Stomach (tissue), 4 donors: ENCODE data around the gene SLC24A4.
A peak's percentile ranks its signal among the peaks of the same experiment; 100 is the strongest.

Source experiments
- POLR2A ChIP-seq, 4 donors: fragments of 450-650 bp; IDR thresholded peaks; one replicate each; pipeline ENCODE4 v1.6.1; 2016; ENCODE audit warnings: antibody characterized with exemption in 4 of 4, control low read depth in 2 of 4, mild to moderate bottlenecking in 1 of 4, moderate library complexity in 1 of 4
- POLR2AphosphoS5 ChIP-seq, 3 donors: sonication (generic); formaldehyde crosslinking; IDR thresholded peaks; one replicate each; pipeline ENCODE4 v1.6.1; 2016; ENCODE audit warnings: antibody characterized with exemption in 3 of 3
- TF ChIP-seq, protein P1 (sequence below), 7 experiments: fragments of 450-650 bp in 4 of 7; fragments of 200-600 bp in 3 of 7; sonication (generic) in 3 of 7; IDR thresholded peaks; one replicate each; pipeline ENCODE4 v1.5.1; 2016 to 2019; ENCODE audit warnings: antibody characterized with exemption in 7 of 7, control low read depth in 2 of 7, mild to moderate bottlenecking in 1 of 7

DNA sequence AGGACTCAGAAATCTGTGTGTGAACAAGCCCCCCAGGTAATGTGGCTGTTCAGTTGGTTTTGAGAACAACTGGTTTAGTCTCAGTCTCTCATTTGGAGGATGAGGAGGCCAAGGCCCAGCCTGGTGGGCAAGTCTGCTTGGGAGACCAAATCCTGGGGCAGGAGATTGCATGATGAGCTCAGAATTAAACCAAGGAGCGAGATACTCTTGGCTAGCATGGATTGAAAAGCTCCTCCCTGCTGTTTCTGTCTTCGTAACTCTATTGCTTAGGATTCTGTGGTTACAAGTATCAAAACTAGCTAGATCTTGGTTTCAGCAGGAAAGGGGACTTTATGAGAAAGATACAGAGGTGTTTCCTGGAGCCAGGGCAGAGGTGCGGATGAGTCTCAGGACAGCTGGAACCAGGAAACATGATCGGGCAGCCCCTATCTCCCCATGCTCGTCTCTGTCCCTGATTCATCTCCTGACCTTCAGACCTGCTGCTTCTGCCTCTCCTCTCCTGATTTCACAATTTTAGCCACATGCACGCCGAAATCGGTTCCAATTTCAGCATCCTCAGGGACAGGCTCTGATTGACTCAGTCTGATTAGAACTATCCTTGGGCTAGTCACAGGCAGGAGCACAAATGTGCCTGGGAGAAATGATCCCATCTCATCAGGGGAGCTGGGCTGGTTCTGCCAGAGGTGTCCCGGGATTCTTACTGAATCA, 150.4 kb downstream of the SLC24A4 start:
- TF ChIP-seq, protein P1, sequence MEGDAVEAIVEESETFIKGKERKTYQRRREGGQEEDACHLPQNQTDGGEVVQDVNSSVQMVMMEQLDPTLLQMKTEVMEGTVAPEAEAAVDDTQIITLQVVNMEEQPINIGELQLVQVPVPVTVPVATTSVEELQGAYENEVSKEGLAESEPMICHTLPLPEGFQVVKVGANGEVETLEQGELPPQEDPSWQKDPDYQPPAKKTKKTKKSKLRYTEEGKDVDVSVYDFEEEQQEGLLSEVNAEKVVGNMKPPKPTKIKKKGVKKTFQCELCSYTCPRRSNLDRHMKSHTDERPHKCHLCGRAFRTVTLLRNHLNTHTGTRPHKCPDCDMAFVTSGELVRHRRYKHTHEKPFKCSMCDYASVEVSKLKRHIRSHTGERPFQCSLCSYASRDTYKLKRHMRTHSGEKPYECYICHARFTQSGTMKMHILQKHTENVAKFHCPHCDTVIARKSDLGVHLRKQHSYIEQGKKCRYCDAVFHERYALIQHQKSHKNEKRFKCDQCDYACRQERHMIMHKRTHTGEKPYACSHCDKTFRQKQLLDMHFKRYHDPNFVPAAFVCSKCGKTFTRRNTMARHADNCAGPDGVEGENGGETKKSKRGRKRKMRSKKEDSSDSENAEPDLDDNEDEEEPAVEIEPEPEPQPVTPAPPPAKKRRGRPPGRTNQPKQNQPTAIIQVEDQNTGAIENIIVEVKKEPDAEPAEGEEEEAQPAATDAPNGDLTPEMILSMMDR (IDR thresholded peaks at IDR 0.05), result no peak
- peak in 1 of 3 donors; percentile 41 for TF ChIP-seq POLR2AphosphoS5 (IDR thresholded peaks at IDR 0.05)
- TF ChIP-seq POLR2A (IDR thresholded peaks at IDR 0.05), result no peak
